CD4-positive, alpha-beta T cell (primary cell): ENCODE results near the gene BTN2A1. TPM values are rescaled to one million over a fixed set of nuclear protein-coding genes. Genes with fewer than 3 reads are reported as not detected.

ENCODE experiments used
- ATAC-seq: fragments of 200-7000 bp; cut with Tn5 transposase; one replicate; pipeline ENCODE4 v1.10.0; 2022; ENCODE audit warnings: mild to moderate bottlenecking; ENCODE audit not compliant: poor library complexity
- CTCF ChIA-PET: fragments of 350-600 bp; sonication (Branson Sonifier 250); formaldehyde crosslinking; loops from one replicate; lab custom pipeline; 2021; ENCODE audit warnings: antibody characterized with exemption, inconsistent platforms; lab: Charles Lee
- POLR2A ChIA-PET: fragments of 350-600 bp; sonication (Branson Sonifier 250); formaldehyde crosslinking; loops from one replicate; lab custom pipeline; 2021; ENCODE audit warnings: antibody characterized with exemption, inconsistent platforms; lab: Charles Lee
- DNase-seq, 14 experiments: peaks; one replicate each; pipeline ENCODE4 v3.0.0-alpha.2; 2013 to 2020; ENCODE audit warnings: mixed read lengths in 2 of 14
- H3K27ac ChIP-seq, 2 donors: one replicate each; pipeline versions ENCODE4 v1.5.1 to v1.7.0; 2013; ENCODE audit warnings: low read length in 2 of 2, low read depth in 1 of 2, mild to moderate bottlenecking in 1 of 2
- H3K27me3 ChIP-seq, 2 experiments: 1 replicate in 1 of 2; 2 replicates in 1 of 2; pipeline versions ENCODE4 v1.6.1 to v1.7.0; 2013; ENCODE audit warnings: low read length in 2 of 2, control low read depth in 1 of 2, mild to moderate bottlenecking in 1 of 2, moderate library complexity in 1 of 2; ENCODE audit not compliant: insufficient read depth in 2 of 2, control insufficient read depth in 1 of 2
- H3K36me3 ChIP-seq: one replicate; pipeline ENCODE4 v1.6.1; 2013; ENCODE audit warnings: low read length, control low read depth; ENCODE audit not compliant: insufficient read depth
- H3K4me1 ChIP-seq: one replicate; pipeline ENCODE4 v1.6.1; 2013; ENCODE audit warnings: low read length, control low read depth; ENCODE audit not compliant: insufficient read depth
- H3K4me3 ChIP-seq: one replicate; pipeline ENCODE4 v1.5.1; 2013; ENCODE audit warnings: mild to moderate bottlenecking, low read length, moderate library complexity
- H3K9me3 ChIP-seq, 2 experiments: 1 replicate in 1 of 2; 2 replicates in 1 of 2; pipeline versions ENCODE4 v1.6.1 to v1.7.0; 2013; ENCODE audit warnings: low read length in 2 of 2, mild to moderate bottlenecking in 2 of 2, control low read depth in 1 of 2, moderate library complexity in 1 of 2; ENCODE audit not compliant: control insufficient read depth in 1 of 2, insufficient read depth in 1 of 2
- H3K27ac Mint-ChIP-seq: one replicate; pipeline ENCODE4 v1.8.0; 2020; ENCODE audit warnings: mixed read lengths
- H3K27me3 Mint-ChIP-seq: one replicate; pipeline ENCODE4 v1.8.0; 2021; ENCODE audit warnings: mixed read lengths
- H3K36me3 Mint-ChIP-seq: one replicate; pipeline ENCODE4 v1.8.0; 2021; ENCODE audit warnings: low read depth, mixed read lengths
- H3K4me1 Mint-ChIP-seq: one replicate; pipeline ENCODE4 v1.8.0; 2021; ENCODE audit warnings: low read depth, mixed read lengths
- H3K4me3 Mint-ChIP-seq: one replicate; pipeline ENCODE4 v1.8.0; 2020; ENCODE audit warnings: mild to moderate bottlenecking, mixed read lengths
- H3K9me3 Mint-ChIP-seq: one replicate; pipeline ENCODE4 v1.8.0; 2020; ENCODE audit warnings: mixed read lengths
- CTCF ChIP-seq: fragments of 200-600 bp; IDR thresholded peaks from one replicate; pipeline ENCODE4 v1.8.0; 2022; ENCODE audit warnings: antibody characterized with exemption, mild to moderate bottlenecking
- intact Hi-C, 2 experiments: fragments of 100-400 bp; cut with DNase I in 1 of 2; cut with micrococcal nuclease in 1 of 2; formaldehyde crosslinking; loops; one replicate each; pipeline versions ENCODE4 v1.15.1 to v1.9.0; 2023 to 2025; cut with DNase I, micrococcal nuclease
- total RNA-seq, 174 experiments: library from RNA in 2 of 174; stranded (reverse) in 2 of 174; gene quantifications; one replicate each; pipeline ENCODE4 v1.2.3 and lab custom pipeline; 2021 to 2026

BTN2A1 gene
- total RNA-seq, 2 experiments from 2014 or later: 16.2 to 17.5 TPM

GRCh38 chr6:26477426-26477825, 19.7 kb downstream of the BTN2A1 start:
- peak overlapping the region in 1 of 2 donors; percentile 46 for H3K27ac ChIP-seq
- ChIA-PET CTCF (no interaction called here), POLR2A (no interaction called here)
- Mint-ChIP-seq H3K4me1 (peaks cover 65% of the 10 kb centered on the region), H3K27me3 (no peaks in the 10 kb centered on the region), H3K27ac (peak overlapping the region; percentile 99), H3K9me3 (no peaks in the 10 kb centered on the region), H3K4me3 (no peak overlapping the region), H3K36me3 (peaks cover 14% of the 10 kb centered on the region)
- intact Hi-C loops: loop anchor here (5.0 to 10.0 kb wide), 3 partner anchors 73 to 113 kb away; partner anchors contain the start of genes BTN3A1 (in 2 of the 2) and BTN3A2 (in 1 of the 2)
- no peak for DNase-seq
- no peak overlapping the region for H3K4me3 ChIP-seq
- H3K9me3 ChIP-seq: peaks cover 0 to 4% of the 10 kb centered on the region in 2 experiments
- H3K27me3 ChIP-seq: no peaks in the 10 kb centered on the region
- no peak for ATAC-seq
- peaks cover 44% of the 10 kb centered on the region for H3K4me1 ChIP-seq
- TF ChIP-seq CTCF: no peak
- no peaks in the 10 kb centered on the region for H3K36me3 ChIP-seq

- H3K27me3 Mint-ChIP-seq: no peaks in the 10 kb centered on the region
- no peak overlapping the region for H3K27ac ChIP-seq
- ChIA-PET POLR2A (no interaction called here), CTCF (interaction anchor here (1.4 kb wide), 1 partner anchor 117 kb away, joined by 4 read pairs; no protein-coding TSS in a partner anchor)
- DNase-seq (no peak), ATAC-seq (no peak)
- H3K27me3 ChIP-seq: no peaks in the 10 kb centered on the region
- no peak for TF ChIP-seq CTCF
- H3K36me3 Mint-ChIP-seq: peaks cover 10% of the 10 kb centered on the region
- no peaks in the 10 kb centered on the region for H3K9me3 Mint-ChIP-seq
- H3K4me1 Mint-ChIP-seq: peaks cover 56% of the 10 kb centered on the region
- no peak overlapping the region for H3K4me3 Mint-ChIP-seq
- H3K4me1 ChIP-seq: peaks cover 36% of the 10 kb centered on the region
- intact Hi-C loops: loop anchor here (5.0 to 10.0 kb wide), 3 partner anchors 74 to 114 kb away; partner anchors contain the start of genes BTN3A1 (in 2 of the 2) and BTN3A2 (in 1 of the 2)
- no peak overlapping the region for H3K4me3 ChIP-seq
- H3K27ac Mint-ChIP-seq: peak overlapping the region; percentile 99
- H3K9me3 ChIP-seq: no peaks in the 10 kb centered on the region
- no peaks in the 10 kb centered on the region for H3K36me3 ChIP-seq
Observed at GRCh38 chr6:26478100-26478984, 20.6 kb downstream of the BTN2A1 start.

GRCh38 chr6:26478985-26479278, 21.2 kb downstream of the BTN2A1 start:
- no peaks in the 10 kb centered on the region for H3K9me3 Mint-ChIP-seq
- POLR2A ChIA-PET: no interaction called here
- ATAC-seq (no peak), DNase-seq (peak in 2 of 14 experiments; percentile 25 to 30)
- no peaks in the 10 kb centered on the region for H3K9me3 ChIP-seq
- no peak overlapping the region for H3K4me3 ChIP-seq
- peaks cover 36% of the 10 kb centered on the region for H3K4me1 ChIP-seq
- no peak overlapping the region for H3K4me3 Mint-ChIP-seq
- H3K36me3 Mint-ChIP-seq: peaks cover 4% of the 10 kb centered on the region
- CTCF ChIA-PET: interaction anchor here (1.4 kb wide), 1 partner anchor 116 kb away, joined by 4 read pairs; no protein-coding TSS in a partner anchor
- intact Hi-C loops: loop anchor here (1.0 to 10.0 kb wide), 4 partner anchors 34 to 114 kb away; partner anchors contain the start of genes BTN3A1 (in 2 of the 2) and BTN3A2 (in 1 of the 2)
- H3K36me3 ChIP-seq: no peaks in the 10 kb centered on the region
- no peaks in the 10 kb centered on the region for H3K27me3 Mint-ChIP-seq
- no peaks in the 10 kb centered on the region for H3K27me3 ChIP-seq
- peak overlapping the region; percentile 99 for H3K27ac Mint-ChIP-seq
- H3K27ac ChIP-seq: no peak overlapping the region
- no peak for TF ChIP-seq CTCF
- H3K4me1 Mint-ChIP-seq: peaks cover 50% of the 10 kb centered on the region
